CD4-positive, alpha-beta T cell treated with Interleukin-1 beta for 1 hour (primary cell): ENCODE data around the gene N4BP2L2.
"Not testable (repeated sequence)": the region's sequence is repeated elsewhere in the genome, so short reads cannot be mapped to it uniquely, and the experiment has no call there.

Source experiments
- DNase-seq, 2 donors: peaks; one replicate each; pipeline ENCODE4 v3.0.0-alpha.2; 2020 to 2022

The N4BP2L2 gene

GRCh38 chr13:32538621-32539246 is at the start of gene N4BP2L2:
TSS of gene N4BP2L2 (minus strand) at chr13:32538795. CDS start at chr13:32537027, 1,768 bp downstream.
- peak; percentile 92 to 94 for DNase-seq

DNA sequence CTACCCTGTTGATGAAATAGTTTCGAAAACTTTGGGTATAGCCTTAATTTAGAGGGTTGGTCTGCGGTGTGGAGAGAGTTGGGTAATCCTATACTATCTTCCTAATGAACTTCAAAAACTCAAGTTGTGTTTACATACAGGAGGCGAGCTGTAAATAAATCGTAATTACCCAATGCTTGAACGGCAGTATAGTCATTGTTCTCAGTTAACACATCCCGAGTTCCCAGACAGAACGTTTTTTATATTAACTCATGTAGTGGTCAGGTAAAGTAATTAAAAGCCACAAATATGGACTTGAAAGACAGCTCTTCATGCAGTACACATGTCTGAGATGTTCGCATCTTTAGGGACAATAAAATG is 49.2 kb upstream of the N4BP2L2 start:
- no peak for DNase-seq

GRCh38 chr13:32587011-32587810 is 48.6 kb upstream of the N4BP2L2 start:
- DNase-seq: peak; percentile 51 to 63

DNA sequence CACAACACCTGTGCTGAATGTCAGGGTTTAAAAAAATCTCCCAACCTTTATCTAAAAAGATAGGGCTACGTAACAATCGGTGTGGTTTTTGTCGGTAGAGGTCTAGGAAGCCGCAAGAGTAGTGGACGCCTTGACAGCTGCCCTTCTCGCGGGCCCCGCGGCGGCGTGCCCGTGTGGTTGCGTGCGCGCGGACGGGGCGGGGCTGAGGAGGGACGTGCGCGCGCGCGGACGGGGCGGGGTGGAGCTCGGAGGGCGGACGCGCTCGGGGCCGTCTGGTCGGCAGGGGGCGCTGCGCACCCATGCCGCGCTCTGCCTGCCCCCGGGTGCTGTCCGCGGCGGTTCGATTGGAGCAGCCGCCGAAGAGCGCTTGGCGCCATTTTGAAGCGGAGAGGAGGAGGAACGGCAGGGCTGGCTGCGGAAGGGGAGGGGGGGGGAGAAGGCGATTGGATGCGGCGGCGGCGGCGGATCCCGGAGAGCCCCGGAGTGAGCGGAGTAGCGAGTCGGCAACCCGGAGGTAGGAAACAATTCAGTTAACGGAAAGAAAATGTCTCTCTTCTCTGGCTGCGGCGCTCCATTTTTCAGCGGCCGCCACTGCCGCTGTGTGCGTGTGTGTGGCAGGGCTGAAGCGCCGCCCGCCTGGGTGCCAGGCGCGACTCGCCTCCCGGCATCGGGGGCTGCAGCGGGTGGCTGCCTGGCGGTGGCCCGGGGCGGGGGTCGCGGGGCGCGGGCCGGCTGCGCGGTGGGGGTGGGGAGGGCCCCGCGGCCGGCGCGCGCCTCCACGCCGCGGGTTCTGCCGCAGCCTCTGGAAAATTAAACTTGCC is 47.7 kb upstream of the N4BP2L2 start, which contains the start of gene PDS5B:
Gene PDS5B (plus strand): TSS at position 373 of the 821 bp plus-strand sequence. CDS start 62,321 bp downstream, outside the sequence.
- peak; percentile 96 for DNase-seq

DNA sequence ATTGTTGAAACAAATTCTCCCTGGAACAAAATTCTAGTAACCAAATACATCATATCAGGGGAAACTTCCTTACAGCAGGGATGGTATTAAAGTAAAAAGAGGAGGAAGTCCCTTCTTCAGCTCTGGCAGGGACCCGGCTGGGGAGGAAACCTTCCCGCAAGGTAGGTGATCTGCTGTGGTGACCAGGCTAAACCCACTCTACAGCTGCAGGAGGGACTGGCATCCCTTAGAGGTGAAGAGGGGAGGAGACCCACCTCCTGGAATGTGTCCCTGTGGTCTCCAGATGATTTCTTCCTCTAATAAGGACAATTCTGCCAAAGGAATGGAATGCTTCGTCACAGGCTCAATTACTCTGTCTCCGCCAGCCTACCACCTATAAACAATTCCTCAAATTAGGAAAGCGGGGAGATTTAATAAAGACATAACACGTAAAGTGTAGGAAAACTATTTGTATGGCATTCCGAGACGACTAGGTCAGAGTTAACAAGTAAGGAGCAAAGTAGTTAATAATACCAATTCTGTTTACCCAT is 47.0 kb upstream of the N4BP2L2 start:
- no peak for DNase-seq

GRCh38 chr13:32582991-32583390 is 44.4 kb upstream of the N4BP2L2 start:
- no peak for DNase-seq

GRCh38 chr13:32582281-32582680 is 43.7 kb upstream of the N4BP2L2 start:
- no peak for DNase-seq

GRCh38 chr13:32581177-32581786 is 42.7 kb upstream of the N4BP2L2 start:
- DNase-seq: peak in 1 of 2 donors; percentile 33

- no peak for DNase-seq
These were observed 38.4 kb upstream of the N4BP2L2 start for GRCh38 chr13:32577032-32577431.

- DNase-seq: not testable (repeated sequence)
These were observed 37.1 kb upstream of the N4BP2L2 start for GRCh38 chr13:32575687-32576086.

DNA sequence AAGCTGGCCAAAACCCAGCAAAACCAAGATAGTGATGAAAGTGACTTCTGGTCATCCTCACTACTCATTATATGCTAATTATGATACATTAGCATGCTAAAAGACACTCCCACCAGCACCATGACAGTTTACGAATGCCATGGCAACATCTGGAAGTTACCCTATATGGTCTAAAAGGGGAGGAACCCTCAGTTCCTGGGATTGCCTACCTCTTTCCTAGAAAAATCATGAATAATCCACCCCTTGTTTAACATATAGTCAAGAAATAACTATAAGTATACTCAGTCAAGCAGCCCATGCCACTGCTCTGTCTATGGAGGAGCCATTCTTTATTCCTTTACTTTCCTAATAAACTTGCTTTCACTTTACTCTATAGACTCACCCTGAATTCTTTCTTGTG is 22.2 kb upstream of the N4BP2L2 start:
- not testable (repeated sequence) for DNase-seq

DNA sequence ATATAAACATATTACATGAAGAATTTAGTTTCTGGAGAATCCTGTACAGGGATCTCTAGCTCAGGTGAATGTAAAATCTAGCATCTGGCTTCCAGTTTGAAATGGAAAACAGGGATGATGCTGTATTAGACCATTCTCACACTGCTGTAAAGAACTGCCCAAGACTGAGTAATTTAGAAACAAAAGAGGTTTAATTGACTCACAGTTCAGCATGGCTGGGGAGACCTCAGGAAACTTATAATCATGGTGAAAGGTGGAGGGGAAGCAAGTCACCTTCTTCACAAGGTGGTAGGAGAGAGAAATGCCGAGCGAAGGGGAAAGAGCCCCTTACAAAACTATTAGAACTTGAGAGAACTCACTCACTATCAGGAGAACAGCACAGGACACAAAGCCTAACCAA is 17.0 kb upstream of the N4BP2L2 start:
- DNase-seq: no peak

DNA sequence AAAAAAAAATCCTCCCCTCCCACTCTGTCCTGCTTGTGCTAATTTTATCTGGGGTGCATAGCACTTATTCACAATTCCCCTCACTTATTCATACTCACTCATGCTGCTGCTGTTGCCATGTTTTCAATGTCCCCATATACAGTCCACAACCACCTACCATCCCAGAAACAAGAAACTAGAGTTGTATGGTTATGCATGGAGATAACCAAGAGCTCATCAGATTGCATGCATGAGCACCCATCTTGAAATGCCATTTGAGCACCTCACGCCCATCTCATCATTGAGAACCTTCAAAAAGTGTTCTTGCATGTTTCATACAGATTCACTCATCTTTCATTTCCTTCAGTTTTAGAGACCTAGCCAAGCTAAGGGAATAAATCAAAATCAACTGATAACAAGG is 15.1 kb upstream of the N4BP2L2 start:
- DNase-seq: no peak

GRCh38 chr13:32549788-32550187 is 11.2 kb upstream of the N4BP2L2 start:
- no peak for DNase-seq

GRCh38 chr13:32548837-32549236 is 10.2 kb upstream of the N4BP2L2 start:
- DNase-seq: no peak

DNA sequence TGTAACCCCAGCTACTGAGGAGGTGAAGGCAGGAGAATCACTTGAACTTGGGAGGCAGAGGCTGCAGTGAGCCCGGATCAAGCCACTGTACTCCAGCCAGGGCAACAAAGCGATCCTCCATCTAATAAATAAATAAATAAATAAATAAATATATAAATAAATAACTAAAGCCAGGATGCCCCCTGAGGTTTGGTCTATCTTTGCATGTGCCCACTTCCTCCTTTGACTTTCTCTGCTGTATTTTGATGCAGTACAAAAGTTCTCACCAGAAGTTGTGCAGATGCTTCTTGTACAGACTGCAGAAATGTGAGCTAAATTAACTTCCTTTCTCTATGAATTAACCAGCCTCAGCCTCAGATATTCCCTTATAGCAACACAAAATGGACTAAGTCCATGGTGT is 6.5 kb upstream of the N4BP2L2 start:
- DNase-seq: no peak

- no peak for DNase-seq
These were observed 3.6 kb upstream of the N4BP2L2 start for GRCh38 chr13:32542221-32542620.

DNA sequence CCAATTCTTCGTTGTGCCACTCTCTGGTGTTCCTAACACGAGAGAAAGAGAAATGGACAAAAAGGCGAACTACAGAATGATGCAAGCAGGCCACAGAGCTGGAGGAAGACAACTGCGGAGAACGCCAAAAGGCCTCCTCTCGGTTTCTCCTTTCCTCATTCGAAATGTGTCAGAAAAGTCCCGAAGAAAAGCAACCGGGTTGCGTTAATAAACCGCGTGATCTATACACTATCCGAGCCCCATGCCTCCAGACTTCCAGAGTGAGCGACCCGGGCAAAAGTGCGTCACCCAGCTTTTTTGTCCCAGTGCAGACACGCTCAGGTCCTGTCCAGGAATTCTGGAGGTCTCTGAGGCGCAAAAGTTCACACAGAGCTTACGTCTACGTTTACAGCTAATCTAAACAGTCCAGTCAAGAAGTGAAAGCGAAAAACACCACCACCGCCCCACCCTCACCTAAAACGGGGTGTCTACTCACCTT is 413 bp downstream of the N4BP2L2 start:
- no peak for DNase-seq

DNA sequence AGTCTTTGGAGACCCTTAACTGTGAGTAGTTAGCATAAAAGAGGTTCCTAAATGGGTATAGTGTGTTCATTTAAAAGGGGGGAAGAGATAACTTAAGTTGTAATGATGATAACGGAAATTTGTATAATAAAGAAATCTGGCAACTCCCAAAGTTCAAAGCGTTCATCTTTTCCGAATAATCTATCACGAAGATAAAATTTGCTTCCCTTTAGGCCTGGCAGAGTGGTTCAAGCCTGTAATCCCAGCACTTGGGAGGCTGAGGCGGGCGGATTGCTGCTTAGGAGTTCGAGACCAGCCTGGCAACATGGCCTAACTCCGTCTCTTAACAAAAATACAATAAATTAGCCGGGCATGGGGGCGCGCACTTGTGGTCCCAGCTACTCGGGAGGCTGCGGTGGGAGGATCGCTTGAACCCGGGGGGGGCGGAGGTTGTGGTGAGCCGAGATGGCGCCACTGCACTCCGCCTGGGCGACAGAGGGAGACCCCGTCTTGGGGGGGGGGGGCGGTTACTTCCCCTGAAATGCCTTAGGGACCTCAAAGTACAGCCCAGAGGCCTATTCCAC is 934 bp downstream of the N4BP2L2 start:
- peak; percentile 50 to 57 for DNase-seq

DNA sequence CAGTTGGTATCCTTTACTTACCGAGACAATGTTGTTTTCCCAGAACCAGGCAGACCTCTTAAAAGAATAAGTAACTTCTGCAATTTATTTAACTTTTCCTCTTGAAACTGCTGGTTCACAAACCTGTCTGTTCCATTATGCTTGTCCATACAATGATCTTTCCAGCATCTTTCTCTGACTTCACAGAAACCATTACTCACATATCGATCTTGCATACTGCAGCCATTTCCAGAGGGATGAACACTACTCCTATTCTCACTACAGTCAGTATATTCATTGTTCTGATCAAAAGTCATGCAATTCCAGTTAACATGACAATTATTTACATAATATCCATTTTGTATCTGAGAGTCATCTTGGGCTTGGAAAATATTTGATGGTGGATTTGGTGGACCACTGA is 2.8 kb downstream of the N4BP2L2 start:
- DNase-seq: no peak

DNA sequence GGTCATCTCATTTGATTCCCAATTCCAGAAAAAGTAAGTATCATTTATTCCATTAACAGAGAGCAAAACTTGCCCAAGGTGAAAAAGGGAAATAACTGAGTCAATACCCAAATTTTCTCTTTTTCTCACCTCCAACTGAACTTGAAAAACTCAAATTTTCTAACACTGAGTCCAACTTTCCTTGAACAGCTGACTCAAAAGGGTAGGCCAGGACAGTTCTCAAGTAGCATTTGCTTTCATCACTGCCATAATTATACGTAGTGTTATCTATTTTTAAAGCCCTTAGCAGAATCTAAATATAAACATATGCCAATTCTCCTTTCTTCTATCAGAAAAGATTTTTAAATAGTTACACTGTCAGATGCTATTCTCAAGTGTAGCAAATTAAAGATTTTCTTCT is 3.5 kb downstream of the N4BP2L2 start:
- DNase-seq: no peak

- DNase-seq: peak in 1 of 2 donors; percentile 50
These were observed 7.7 kb downstream of the N4BP2L2 start for GRCh38 chr13:32530841-32531253.
